ENCODE data around the gene PHLDB2. TPM values are rescaled to one million over a fixed set of nuclear protein-coding genes. Genes with fewer than 3 reads are reported as not detected.

The PHLDB2 gene
- total RNA-seq, 1 donor, result 14.1 TPM

GRCh38 chr3:111989061-111989678 is 130.1 kb downstream of the PHLDB2 start:
- no peaks in the 10 kb centered on the region for H3K27me3 ChIP-seq (ENCODE audit: insufficient read depth, low read length)
- no peak overlapping the region for H3K4me3 ChIP-seq (ENCODE audit: low read length)
- no peaks in the 10 kb centered on the region for H3K9me3 ChIP-seq (ENCODE audit: low read depth, low read length)
- H3K4me1 ChIP-seq (ENCODE audit: insufficient read depth, low read length), result no peaks in the 10 kb centered on the region

GRCh38 chr3:111993038-111993437 is 134.0 kb downstream of the PHLDB2 start:
- Histone ChIP-seq H3K4me1 (ENCODE audit: insufficient read depth, low read length) (no peaks in the 10 kb centered on the region), H3K27me3 (ENCODE audit: insufficient read depth, low read length) (no peaks in the 10 kb centered on the region), H3K4me3 (ENCODE audit: low read length) (no peak overlapping the region), H3K9me3 (ENCODE audit: low read depth, low read length) (no peaks in the 10 kb centered on the region)

DNA sequence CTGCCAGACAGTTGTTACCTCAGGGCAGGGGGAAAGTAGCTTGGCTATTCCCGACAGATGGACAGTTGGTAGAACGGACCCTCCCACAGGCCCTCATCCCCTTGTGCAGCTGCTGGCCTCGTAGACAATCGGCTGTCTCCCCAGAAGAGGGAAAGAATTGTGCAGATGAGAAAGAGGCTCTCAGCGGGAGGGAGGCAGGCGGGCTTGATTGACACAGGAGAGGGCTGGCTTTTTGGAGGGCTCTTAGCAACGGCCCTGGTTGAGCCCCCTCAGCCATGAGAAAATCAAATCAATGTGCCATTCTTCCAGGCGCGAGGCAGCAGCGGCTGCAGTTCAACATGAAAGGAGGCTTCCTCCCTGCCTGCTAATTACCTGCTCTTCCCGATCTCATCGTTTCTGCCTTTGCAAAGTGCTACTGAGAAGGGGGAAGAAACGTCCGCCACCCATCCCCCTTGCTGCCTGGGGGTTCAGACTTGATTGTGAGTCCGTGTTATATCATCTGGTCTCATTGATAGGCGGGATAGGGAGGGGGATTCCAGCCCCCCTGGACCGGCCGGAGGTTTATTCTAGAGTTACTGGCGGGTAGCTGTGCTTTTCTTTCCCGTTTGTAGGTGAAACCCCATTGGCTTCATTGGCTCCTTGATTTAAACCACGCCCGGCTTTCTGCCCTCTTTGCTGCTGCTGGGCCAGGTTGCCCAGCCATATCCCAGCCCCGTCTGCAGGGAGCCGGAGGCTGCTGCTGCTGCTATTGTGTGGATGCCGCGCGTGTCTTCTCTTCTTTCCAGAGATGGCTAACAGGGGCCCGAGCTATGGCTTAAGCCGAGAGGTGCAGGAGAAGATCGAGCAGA is 139.8 kb downstream of the PHLDB2 start, which contains the start of gene TAGLN3:
Gene TAGLN3, plus strand, starts transcription at position 287 of the 848 bp plus-strand sequence. Its CDS starts 501 bp downstream, at position 788.
- Histone ChIP-seq H3K4me1 (ENCODE audit: insufficient read depth, low read length) (peaks cover 20% of the 10 kb centered on the region), H3K27me3 (ENCODE audit: insufficient read depth, low read length) (peaks cover 26% of the 10 kb centered on the region), H3K4me3 (ENCODE audit: low read length) (peak within 1 kb of the TSS; percentile 26), H3K9me3 (ENCODE audit: low read depth, low read length) (no peaks in the 10 kb centered on the region)

GRCh38 chr3:111999484-112000324 is 140.6 kb downstream of the PHLDB2 start:
- peak overlapping the region; percentile 26 for H3K4me3 ChIP-seq (ENCODE audit: low read length)
- peaks cover 26% of the 10 kb centered on the region for H3K27me3 ChIP-seq (ENCODE audit: insufficient read depth, low read length)
- H3K9me3 ChIP-seq (ENCODE audit: low read depth, low read length), result no peaks in the 10 kb centered on the region
- peaks cover 20% of the 10 kb centered on the region for H3K4me1 ChIP-seq (ENCODE audit: insufficient read depth, low read length)

GRCh38 chr3:112000367-112000771 is 141.3 kb downstream of the PHLDB2 start:
- Histone ChIP-seq H3K4me3 (ENCODE audit: low read length) (no peak overlapping the region), H3K27me3 (ENCODE audit: insufficient read depth, low read length) (peaks cover 26% of the 10 kb centered on the region), H3K4me1 (ENCODE audit: insufficient read depth, low read length) (peaks cover 20% of the 10 kb centered on the region), H3K9me3 (ENCODE audit: low read depth, low read length) (no peaks in the 10 kb centered on the region)

GRCh38 chr3:112000966-112001365 is 141.9 kb downstream of the PHLDB2 start:
- Histone ChIP-seq H3K4me3 (ENCODE audit: low read length) (no peak overlapping the region), H3K9me3 (ENCODE audit: low read depth, low read length) (no peaks in the 10 kb centered on the region), H3K27me3 (ENCODE audit: insufficient read depth, low read length) (peaks cover 26% of the 10 kb centered on the region), H3K4me1 (ENCODE audit: insufficient read depth, low read length) (peaks cover 20% of the 10 kb centered on the region)

DNA sequence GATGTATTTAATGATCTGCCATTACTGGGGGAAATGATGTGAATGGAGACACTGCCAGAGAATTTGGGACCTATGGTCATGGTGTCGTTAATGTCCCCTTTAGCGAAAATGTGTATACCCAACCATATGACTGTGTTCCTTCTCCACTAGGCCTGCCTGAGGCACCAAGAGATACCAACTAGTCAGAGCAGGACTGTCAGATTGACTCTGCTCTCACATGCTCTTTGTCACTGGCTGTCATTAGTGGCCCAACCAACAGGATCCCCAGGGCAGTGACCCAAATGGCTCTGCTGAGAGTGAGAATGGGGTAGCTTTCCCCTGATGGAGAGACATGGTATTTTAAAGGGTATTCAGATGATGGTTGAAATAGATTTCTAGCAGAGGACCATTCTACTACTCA is 142.5 kb downstream of the PHLDB2 start:
- Histone ChIP-seq H3K4me1 (ENCODE audit: insufficient read depth, low read length) (peaks cover 20% of the 10 kb centered on the region), H3K4me3 (ENCODE audit: low read length) (no peak overlapping the region)

DNA sequence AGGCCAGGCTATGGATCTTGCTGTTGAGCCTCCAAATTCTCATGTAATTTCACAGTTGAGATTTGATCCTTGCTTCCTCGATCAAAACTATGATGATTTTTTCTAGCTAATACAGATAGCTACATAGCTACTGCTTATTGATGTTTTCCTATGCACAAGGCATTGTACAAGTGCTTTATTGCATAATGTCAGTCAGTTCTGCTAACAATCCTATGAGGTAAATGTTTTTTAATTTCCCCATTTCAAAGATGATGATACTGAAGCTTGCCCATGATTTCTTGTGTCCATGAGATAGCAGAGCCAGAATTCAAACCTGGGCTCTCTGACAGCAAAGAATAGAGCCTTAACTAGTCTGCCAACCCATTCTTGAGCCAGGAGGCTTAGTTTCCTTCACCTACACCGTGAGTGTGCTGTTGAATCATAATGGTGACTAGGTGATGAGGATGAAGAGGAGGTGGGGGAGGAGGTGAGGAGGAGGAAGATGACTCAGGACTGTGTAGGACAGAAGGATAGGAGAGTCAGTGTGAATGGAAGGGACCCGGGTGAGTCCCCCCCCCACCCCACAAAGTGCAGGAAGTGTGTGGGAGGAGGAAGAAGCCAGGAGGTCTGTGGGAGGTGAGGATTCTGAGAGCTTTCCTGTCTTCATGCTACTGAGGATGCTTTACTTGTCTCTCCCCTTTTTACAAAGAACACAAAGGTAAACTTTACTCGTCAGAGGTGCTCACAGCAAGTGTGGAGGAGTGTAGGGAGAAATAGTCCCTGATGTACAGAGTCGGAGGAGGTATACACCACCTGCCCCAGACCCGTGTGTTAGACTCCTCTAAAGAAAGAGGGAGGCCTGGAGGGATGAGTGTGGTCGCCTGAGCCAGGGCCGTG is 143.3 kb downstream of the PHLDB2 start:
- Histone ChIP-seq H3K9me3 (ENCODE audit: low read depth, low read length) (no peaks in the 10 kb centered on the region), H3K27me3 (ENCODE audit: insufficient read depth, low read length) (peaks cover 26% of the 10 kb centered on the region), H3K4me1 (ENCODE audit: insufficient read depth, low read length) (peaks cover 20% of the 10 kb centered on the region), H3K4me3 (ENCODE audit: low read length) (no peak overlapping the region)

More for the DNA sequence above, 142.5 kb downstream of the PHLDB2 start:
- Histone ChIP-seq H3K27me3 (ENCODE audit: insufficient read depth, low read length) (peaks cover 26% of the 10 kb centered on the region), H3K9me3 (ENCODE audit: low read depth, low read length) (no peaks in the 10 kb centered on the region)

GRCh38 chr3:112003321-112004080 is 144.4 kb downstream of the PHLDB2 start:
- Histone ChIP-seq H3K9me3 (ENCODE audit: low read depth, low read length) (no peaks in the 10 kb centered on the region), H3K27me3 (ENCODE audit: insufficient read depth, low read length) (peaks cover 23% of the 10 kb centered on the region), H3K4me3 (ENCODE audit: low read length) (no peak overlapping the region), H3K4me1 (ENCODE audit: insufficient read depth, low read length) (peaks cover 19% of the 10 kb centered on the region)

- Histone ChIP-seq H3K4me3 (ENCODE audit: low read length) (no peak overlapping the region), H3K9me3 (ENCODE audit: low read depth, low read length) (no peaks in the 10 kb centered on the region), H3K27me3 (ENCODE audit: insufficient read depth, low read length) (peaks cover 16% of the 10 kb centered on the region), H3K4me1 (ENCODE audit: insufficient read depth, low read length) (peaks cover 12% of the 10 kb centered on the region)
Measured at GRCh38 chr3:112004187-112004586, 145.1 kb downstream of the PHLDB2 start.

- Histone ChIP-seq H3K9me3 (ENCODE audit: low read depth, low read length) (no peaks in the 10 kb centered on the region), H3K4me3 (ENCODE audit: low read length) (no peak overlapping the region), H3K27me3 (ENCODE audit: insufficient read depth, low read length) (peaks cover 12% of the 10 kb centered on the region), H3K4me1 (ENCODE audit: insufficient read depth, low read length) (peaks cover 7% of the 10 kb centered on the region)
Measured at GRCh38 chr3:112004669-112005068, 145.6 kb downstream of the PHLDB2 start.

GRCh38 chr3:112005091-112005672 is 146.1 kb downstream of the PHLDB2 start:
- Histone ChIP-seq H3K4me1 (ENCODE audit: insufficient read depth, low read length) (peaks cover 6% of the 10 kb centered on the region), H3K4me3 (ENCODE audit: low read length) (no peak overlapping the region), H3K9me3 (ENCODE audit: low read depth, low read length) (no peaks in the 10 kb centered on the region), H3K27me3 (ENCODE audit: insufficient read depth, low read length) (peaks cover 7% of the 10 kb centered on the region)

DNA sequence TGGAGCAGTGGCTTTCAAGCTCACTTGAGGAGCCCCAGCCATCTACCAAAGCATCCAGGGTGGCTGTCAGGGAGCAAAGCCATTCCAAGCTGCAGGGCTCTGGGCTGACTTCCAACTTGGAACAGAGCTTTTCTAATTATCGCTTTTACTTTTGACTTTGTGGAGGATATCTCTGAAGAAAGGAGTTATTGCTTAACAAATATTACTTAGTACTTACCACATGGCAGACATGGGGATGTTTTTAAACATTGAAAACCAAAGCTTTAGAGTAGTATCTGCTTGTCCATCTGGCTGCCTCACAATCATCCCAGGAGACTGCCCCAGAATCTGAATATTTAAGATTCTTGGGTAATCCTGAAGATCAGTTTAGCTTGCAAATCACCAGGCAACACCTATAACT is 148.6 kb downstream of the PHLDB2 start:
- no peaks in the 10 kb centered on the region for H3K27me3 ChIP-seq (ENCODE audit: insufficient read depth, low read length)
- no peak overlapping the region for H3K4me3 ChIP-seq (ENCODE audit: low read length)
- peaks cover 2% of the 10 kb centered on the region for H3K4me1 ChIP-seq (ENCODE audit: insufficient read depth, low read length)
- no peaks in the 10 kb centered on the region for H3K9me3 ChIP-seq (ENCODE audit: low read depth, low read length)

Data from mononuclear cell (primary cell).